GM19452 (cell line): ENCODE measurements around the gene ATP2C2.
"Not testable (repeated sequence)": the region's sequence is repeated elsewhere in the genome, so short reads cannot be mapped to it uniquely, and the experiment has no call there.

Experiments used
- ATAC-seq: cut with Tn5 transposase; IDR thresholded peaks from one replicate; pipeline ENCODE4 v1.9.1; 2021; ENCODE audit not compliant: unreplicated experiment

The ATP2C2 gene

GRCh38 chr16:84391151-84392030 lies 23.1 kb downstream of the ATP2C2 start:
- ATAC-seq = no peak

GRCh38 chr16:84392031-84392360 lies 23.7 kb downstream of the ATP2C2 start:
- ATAC-seq = no peak

- ATAC-seq = not testable (repeated sequence)
Observed at GRCh38 chr16:84396082-84396481, 27.7 kb downstream of the ATP2C2 start.

- ATAC-seq = no peak
Observed at GRCh38 chr16:84396537-84397008, 28.2 kb downstream of the ATP2C2 start.

GRCh38 chr16:84397090-84397489 lies 28.8 kb downstream of the ATP2C2 start:
- ATAC-seq = no peak

- no peak for ATAC-seq
Observed at GRCh38 chr16:84398701-84399100, 30.4 kb downstream of the ATP2C2 start.

GRCh38 chr16:84399912-84400311 lies 31.6 kb downstream of the ATP2C2 start:
- ATAC-seq = not testable (repeated sequence)

GRCh38 chr16:84403435-84403834 lies 35.1 kb downstream of the ATP2C2 start:
- not testable (repeated sequence) for ATAC-seq

- ATAC-seq = no peak
Observed at GRCh38 chr16:84404324-84404723, 36.0 kb downstream of the ATP2C2 start.

GRCh38 chr16:84404936-84405639 lies 36.8 kb downstream of the ATP2C2 start:
- ATAC-seq = no peak

- ATAC-seq = no peak
Observed at GRCh38 chr16:84406006-84406963, 37.9 kb downstream of the ATP2C2 start.

- no peak for ATAC-seq
Observed at GRCh38 chr16:84407588-84408313, 39.4 kb downstream of the ATP2C2 start.

- ATAC-seq = no peak
Observed at GRCh38 chr16:84408314-84408690, 40.0 kb downstream of the ATP2C2 start.

GRCh38 chr16:84408856-84409255 lies 40.5 kb downstream of the ATP2C2 start:
- no peak for ATAC-seq

- ATAC-seq = no peak
Observed at GRCh38 chr16:84410361-84411138, 42.2 kb downstream of the ATP2C2 start.

GRCh38 chr16:84411768-84412167 lies 43.4 kb downstream of the ATP2C2 start:
- no peak for ATAC-seq

GRCh38 chr16:84412262-84412661 lies 43.9 kb downstream of the ATP2C2 start:
- no peak for ATAC-seq

GRCh38 chr16:84413244-84414004 lies 45.1 kb downstream of the ATP2C2 start:
- ATAC-seq = no peak

GRCh38 chr16:84414789-84415326 lies 46.5 kb downstream of the ATP2C2 start:
- no peak for ATAC-seq
